ENCODE measurements around the gene MSL1.

Gene MSL1

DNA sequence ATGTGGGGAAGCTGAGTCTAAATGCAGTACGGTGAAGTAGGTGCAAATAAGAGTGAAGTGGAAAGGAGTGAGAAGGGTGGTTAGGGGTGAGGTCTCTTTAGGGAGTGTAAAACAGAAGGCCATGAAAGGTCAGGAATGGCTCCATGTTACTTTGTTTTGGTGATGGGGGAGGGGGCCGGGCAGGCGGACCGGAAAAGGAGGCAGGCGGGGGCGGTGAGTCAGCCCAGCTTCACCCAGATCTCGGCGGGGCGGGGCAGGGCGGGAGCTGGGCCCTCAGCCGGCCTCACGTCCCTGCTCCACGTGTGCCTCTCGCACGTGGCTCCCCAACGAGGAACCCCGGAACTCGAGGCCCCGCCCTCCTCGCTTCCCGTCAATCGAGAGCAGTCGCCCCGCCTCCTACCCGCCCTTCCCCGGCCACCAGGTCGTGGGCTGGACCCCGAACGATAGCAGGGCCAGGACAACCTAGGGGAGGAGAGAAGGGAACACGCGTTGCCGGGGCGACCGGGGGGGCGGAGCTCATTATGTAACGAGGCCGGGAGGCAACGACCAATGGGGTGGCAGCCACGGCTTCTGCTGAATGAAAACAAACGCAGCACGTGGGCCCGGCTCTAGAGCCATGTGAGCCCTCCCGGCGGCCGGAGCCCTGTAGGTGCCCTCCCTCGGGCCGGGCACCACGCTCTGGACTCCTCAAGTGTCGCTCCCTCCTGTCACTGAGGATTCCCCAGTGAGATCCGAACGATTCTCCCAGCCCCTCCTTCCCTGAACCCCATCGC is 22.7 kb upstream of the MSL1 start (continued):
- TF ChIP-seq, protein P1, sequence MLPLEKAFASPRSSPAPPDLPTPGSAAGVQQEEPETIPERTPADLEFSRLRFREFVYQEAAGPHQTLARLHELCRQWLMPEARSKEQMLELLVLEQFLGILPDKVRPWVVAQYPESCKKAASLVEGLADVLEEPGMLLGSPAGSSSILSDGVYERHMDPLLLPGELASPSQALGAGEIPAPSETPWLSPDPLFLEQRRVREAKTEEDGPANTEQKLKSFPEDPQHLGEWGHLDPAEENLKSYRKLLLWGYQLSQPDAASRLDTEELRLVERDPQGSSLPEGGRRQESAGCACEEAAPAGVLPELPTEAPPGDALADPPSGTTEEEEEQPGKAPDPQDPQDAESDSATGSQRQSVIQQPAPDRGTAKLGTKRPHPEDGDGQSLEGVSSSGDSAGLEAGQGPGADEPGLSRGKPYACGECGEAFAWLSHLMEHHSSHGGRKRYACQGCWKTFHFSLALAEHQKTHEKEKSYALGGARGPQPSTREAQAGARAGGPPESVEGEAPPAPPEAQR (tag by site-specific recombination; IDR thresholded peaks at IDR 0.05) = no peak
- 0 out of 2 replicates have a peak, but pooled peaks have one; percentile 22 for TF ChIP-seq ZBTB17 (tag by site-specific recombination; IDR thresholded peaks at IDR 0.05)
- TF ChIP-seq TCF7L2 (IDR thresholded peaks at IDR 0.05; ENCODE audit: borderline replicate concordance, low read depth, low read length) = no peak
- TF ChIP-seq, protein P2, sequence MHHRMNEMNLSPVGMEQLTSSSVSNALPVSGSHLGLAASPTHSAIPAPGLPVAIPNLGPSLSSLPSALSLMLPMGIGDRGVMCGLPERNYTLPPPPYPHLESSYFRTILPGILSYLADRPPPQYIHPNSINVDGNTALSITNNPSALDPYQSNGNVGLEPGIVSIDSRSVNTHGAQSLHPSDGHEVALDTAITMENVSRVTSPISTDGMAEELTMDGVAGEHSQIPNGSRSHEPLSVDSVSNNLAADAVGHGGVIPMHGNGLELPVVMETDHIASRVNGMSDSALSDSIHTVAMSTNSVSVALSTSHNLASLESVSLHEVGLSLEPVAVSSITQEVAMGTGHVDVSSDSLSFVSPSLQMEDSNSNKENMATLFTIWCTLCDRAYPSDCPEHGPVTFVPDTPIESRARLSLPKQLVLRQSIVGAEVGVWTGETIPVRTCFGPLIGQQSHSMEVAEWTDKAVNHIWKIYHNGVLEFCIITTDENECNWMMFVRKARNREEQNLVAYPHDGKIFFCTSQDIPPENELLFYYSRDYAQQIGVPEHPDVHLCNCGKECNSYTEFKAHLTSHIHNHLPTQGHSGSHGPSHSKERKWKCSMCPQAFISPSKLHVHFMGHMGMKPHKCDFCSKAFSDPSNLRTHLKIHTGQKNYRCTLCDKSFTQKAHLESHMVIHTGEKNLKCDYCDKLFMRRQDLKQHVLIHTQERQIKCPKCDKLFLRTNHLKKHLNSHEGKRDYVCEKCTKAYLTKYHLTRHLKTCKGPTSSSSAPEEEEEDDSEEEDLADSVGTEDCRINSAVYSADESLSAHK (tag by site-specific recombination; IDR thresholded peaks at IDR 0.05) = no peak
- TF ChIP-seq ZNF335 (tag by site-specific recombination; conservative IDR thresholded peaks at IDR 0.05) = peak; percentile 32
- TF ChIP-seq, protein P3, sequence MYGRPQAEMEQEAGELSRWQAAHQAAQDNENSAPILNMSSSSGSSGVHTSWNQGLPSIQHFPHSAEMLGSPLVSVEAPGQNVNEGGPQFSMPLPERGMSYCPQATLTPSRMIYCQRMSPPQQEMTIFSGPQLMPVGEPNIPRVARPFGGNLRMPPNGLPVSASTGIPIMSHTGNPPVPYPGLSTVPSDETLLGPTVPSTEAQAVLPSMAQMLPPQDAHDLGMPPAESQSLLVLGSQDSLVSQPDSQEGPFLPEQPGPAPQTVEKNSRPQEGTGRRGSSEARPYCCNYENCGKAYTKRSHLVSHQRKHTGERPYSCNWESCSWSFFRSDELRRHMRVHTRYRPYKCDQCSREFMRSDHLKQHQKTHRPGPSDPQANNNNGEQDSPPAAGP (tag by site-specific recombination; IDR thresholded peaks at IDR 0.05) = peak; percentile 96
- peak; percentile 61 for TF ChIP-seq ZNF629 (tag by site-specific recombination; IDR thresholded peaks at IDR 0.05)
- peak; percentile 59; the same call in 1 of the 2 replicates for TF ChIP-seq EGR2 (tag by site-specific recombination; IDR thresholded peaks at IDR 0.05; ENCODE audit: low read depth)
- TF ChIP-seq, protein P4, sequence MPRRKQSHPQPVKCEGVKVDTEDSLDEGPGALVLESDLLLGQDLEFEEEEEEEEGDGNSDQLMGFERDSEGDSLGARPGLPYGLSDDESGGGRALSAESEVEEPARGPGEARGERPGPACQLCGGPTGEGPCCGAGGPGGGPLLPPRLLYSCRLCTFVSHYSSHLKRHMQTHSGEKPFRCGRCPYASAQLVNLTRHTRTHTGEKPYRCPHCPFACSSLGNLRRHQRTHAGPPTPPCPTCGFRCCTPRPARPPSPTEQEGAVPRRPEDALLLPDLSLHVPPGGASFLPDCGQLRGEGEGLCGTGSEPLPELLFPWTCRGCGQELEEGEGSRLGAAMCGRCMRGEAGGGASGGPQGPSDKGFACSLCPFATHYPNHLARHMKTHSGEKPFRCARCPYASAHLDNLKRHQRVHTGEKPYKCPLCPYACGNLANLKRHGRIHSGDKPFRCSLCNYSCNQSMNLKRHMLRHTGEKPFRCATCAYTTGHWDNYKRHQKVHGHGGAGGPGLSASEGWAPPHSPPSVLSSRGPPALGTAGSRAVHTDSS (tag by site-specific recombination; IDR thresholded peaks at IDR 0.05) = no peak
- no peak for TF ChIP-seq ZNF626 (tag by site-specific recombination; IDR thresholded peaks at IDR 0.05)
- no peak for TF ChIP-seq ZNF510 (tag by site-specific recombination; IDR thresholded peaks at IDR 0.05; ENCODE audit: insufficient replicate concordance)
- TF ChIP-seq ZNF140 (tag by site-specific recombination; IDR thresholded peaks at IDR 0.05) = no peak
- TF ChIP-seq ZNF350 (tag by site-specific recombination; IDR thresholded peaks at IDR 0.05) = no peak
- TF ChIP-seq KLF7 (tag by site-specific recombination; IDR thresholded peaks at IDR 0.05; ENCODE audit: borderline replicate concordance) = peak; percentile 70
- no peak; the same call in 1 of the 2 replicates for TF ChIP-seq MZF1 (tag by site-specific recombination; IDR thresholded peaks at IDR 0.05; ENCODE audit: borderline replicate concordance)
- TF ChIP-seq, protein P5, sequence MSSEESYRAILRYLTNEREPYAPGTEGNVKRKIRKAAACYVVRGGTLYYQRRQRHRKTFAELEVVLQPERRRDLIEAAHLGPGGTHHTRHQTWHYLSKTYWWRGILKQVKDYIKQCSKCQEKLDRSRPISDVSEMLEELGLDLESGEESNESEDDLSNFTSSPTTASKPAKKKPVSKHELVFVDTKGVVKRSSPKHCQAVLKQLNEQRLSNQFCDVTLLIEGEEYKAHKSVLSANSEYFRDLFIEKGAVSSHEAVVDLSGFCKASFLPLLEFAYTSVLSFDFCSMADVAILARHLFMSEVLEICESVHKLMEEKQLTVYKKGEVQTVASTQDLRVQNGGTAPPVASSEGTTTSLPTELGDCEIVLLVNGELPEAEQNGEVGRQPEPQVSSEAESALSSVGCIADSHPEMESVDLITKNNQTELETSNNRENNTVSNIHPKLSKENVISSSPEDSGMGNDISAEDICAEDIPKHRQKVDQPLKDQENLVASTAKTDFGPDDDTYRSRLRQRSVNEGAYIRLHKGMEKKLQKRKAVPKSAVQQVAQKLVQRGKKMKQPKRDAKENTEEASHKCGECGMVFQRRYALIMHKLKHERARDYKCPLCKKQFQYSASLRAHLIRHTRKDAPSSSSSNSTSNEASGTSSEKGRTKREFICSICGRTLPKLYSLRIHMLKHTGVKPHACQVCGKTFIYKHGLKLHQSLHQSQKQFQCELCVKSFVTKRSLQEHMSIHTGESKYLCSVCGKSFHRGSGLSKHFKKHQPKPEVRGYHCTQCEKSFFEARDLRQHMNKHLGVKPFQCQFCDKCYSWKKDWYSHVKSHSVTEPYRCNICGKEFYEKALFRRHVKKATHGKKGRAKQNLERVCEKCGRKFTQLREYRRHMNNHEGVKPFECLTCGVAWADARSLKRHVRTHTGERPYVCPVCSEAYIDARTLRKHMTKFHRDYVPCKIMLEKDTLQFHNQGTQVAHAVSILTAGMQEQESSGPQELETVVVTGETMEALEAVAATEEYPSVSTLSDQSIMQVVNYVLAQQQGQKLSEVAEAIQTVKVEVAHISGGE (tag by site-specific recombination; conservative IDR thresholded peaks at IDR 0.05; ENCODE audit: low read depth) = 0 out of 2 replicates have a peak, but pooled peaks have one; percentile 27
- 0 out of 2 replicates have a peak, but pooled peaks have one; percentile 58 for TF ChIP-seq ZNF324 (tag by site-specific recombination; IDR thresholded peaks at IDR 0.05)
- TF ChIP-seq ZNF555 (tag by site-specific recombination; conservative IDR thresholded peaks at IDR 0.05) = no peak
- no peak for TF ChIP-seq ZNF670 (tag by site-specific recombination; IDR thresholded peaks at IDR 0.05; ENCODE audit: low read depth)
- TF ChIP-seq, protein P6, sequence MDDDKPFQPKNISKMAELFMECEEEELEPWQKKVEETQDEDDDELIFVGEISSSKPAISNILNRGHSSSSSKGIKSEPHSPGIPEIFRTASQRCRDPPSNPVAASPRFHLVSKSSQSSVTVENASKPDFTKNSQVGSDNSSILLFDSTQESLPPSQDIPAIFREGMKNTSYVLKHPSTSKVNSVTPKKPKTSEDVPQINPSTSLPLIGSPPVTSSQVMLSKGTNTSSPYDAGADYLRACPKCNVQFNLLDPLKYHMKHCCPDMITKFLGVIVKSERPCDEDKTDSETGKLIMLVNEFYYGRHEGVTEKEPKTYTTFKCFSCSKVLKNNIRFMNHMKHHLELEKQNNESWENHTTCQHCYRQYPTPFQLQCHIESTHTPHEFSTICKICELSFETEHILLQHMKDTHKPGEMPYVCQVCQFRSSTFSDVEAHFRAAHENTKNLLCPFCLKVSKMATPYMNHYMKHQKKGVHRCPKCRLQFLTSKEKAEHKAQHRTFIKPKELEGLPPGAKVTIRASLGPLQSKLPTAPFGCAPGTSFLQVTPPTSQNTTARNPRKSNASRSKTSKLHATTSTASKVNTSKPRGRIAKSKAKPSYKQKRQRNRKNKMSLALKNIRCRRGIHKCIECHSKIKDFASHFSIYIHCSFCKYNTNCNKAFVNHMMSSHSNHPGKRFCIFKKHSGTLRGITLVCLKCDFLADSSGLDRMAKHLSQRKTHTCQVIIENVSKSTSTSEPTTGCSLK (tag by site-specific recombination; IDR thresholded peaks at IDR 0.05) = no peak
- TF ChIP-seq, protein P7, sequence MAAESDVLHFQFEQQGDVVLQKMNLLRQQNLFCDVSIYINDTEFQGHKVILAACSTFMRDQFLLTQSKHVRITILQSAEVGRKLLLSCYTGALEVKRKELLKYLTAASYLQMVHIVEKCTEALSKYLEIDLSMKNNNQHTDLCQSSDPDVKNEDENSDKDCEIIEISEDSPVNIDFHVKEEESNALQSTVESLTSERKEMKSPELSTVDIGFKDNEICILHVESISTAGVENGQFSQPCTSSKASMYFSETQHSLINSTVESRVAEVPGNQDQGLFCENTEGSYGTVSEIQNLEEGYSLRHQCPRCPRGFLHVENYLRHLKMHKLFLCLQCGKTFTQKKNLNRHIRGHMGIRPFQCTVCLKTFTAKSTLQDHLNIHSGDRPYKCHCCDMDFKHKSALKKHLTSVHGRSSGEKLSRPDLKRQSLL (tag by site-specific recombination; IDR thresholded peaks at IDR 0.05) = peak; percentile 94
- TF ChIP-seq ZNF707 (tag by site-specific recombination; IDR thresholded peaks at IDR 0.05) = no peak
- TF ChIP-seq, protein P8, sequence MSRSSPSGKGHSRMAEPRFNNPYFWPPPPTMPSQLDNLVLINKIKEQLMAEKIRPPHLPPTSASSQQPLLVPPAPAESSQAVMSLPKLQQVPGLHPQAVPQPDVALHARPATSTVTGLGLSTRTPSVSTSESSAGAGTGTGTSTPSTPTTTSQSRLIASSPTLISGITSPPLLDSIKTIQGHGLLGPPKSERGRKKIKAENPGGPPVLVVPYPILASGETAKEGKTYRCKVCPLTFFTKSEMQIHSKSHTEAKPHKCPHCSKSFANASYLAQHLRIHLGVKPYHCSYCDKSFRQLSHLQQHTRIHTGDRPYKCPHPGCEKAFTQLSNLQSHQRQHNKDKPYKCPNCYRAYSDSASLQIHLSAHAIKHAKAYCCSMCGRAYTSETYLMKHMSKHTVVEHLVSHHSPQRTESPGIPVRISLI (tag by site-specific recombination; IDR thresholded peaks at IDR 0.05) = no peak

All from HEK293 (cell line).